DOHH2 (cell line): ENCODE data around the gene NOTCH1.

Experiments
- H3F3A ChIP-seq: fragments of 200-600 bp; sonication (generic), shearing (Covaris generic); 2 replicates; pipeline ENCODE4 v1.6.0; 2016; ENCODE audit warnings: antibody characterized with exemption, mild to moderate bottlenecking; ENCODE audit not compliant: control insufficient read depth, insufficient read depth
- H3K27ac ChIP-seq: fragments of 200-600 bp; sonication (generic); 2 replicates; pipeline ENCODE4 v1.5.1; 2014; ENCODE audit warnings: low read depth, mild to moderate bottlenecking, low read length, moderate library complexity
- H3K27me3 ChIP-seq: fragments of 200-600 bp; sonication (generic); 2 replicates; pipeline ENCODE4 v1.6.1; 2014; ENCODE audit warnings: mild to moderate bottlenecking, low read length, mixed read lengths; ENCODE audit not compliant: control insufficient read depth
- H3K36me3 ChIP-seq: fragments of 200-600 bp; sonication (generic); 2 replicates; pipeline ENCODE4 v1.6.1; 2014; ENCODE audit warnings: mild to moderate bottlenecking, low read length, moderate library complexity, mixed read lengths; ENCODE audit not compliant: control insufficient read depth
- H3K4me1 ChIP-seq: fragments of 200-600 bp; sonication (generic); 2 replicates; pipeline ENCODE4 v1.6.1; 2014; ENCODE audit warnings: mild to moderate bottlenecking, low read length, mixed read lengths; ENCODE audit not compliant: control insufficient read depth
- H3K4me2 ChIP-seq: fragments of 200-600 bp; sonication (generic); 2 replicates; pipeline ENCODE4 v1.6.0; 2014; ENCODE audit warnings: mild to moderate bottlenecking, low read length, moderate library complexity
- H3K4me3 ChIP-seq: fragments of 200-600 bp; sonication (generic); 2 replicates; pipeline ENCODE4 v1.5.1; 2014; ENCODE audit warnings: mild to moderate bottlenecking, low read length, mixed read lengths
- H3K79me2 ChIP-seq: fragments of 200-600 bp; sonication (generic); 2 replicates; pipeline ENCODE4 v1.6.1; 2014; ENCODE audit warnings: mild to moderate bottlenecking, low read length, mixed read lengths; ENCODE audit not compliant: control insufficient read depth
- H3K9me2 ChIP-seq: fragments of 200-600 bp; sonication (generic); replicated peaks from 2 replicates; pipeline ENCODE4 v1.6.1; 2014; ENCODE audit warnings: mild to moderate bottlenecking, low read length, mixed read lengths; ENCODE audit not compliant: control insufficient read depth
- H3K9me3 ChIP-seq: fragments of 200-600 bp; sonication (generic); 2 replicates; pipeline ENCODE4 v1.6.1; 2014; ENCODE audit warnings: antibody characterized with exemption, low read length, mixed read lengths; ENCODE audit not compliant: control insufficient read depth, insufficient read depth
- H4K20me1 ChIP-seq: fragments of 200-600 bp; sonication (generic); 2 replicates; pipeline ENCODE4 v1.6.0; 2014; ENCODE audit warnings: low read depth, mild to moderate bottlenecking, antibody characterized with exemption, low read length, moderate library complexity; ENCODE audit not compliant: control insufficient read depth, insufficient read depth
- EZH2phosphoT487 ChIP-seq: fragments of 200-600 bp; sonication (generic); IDR thresholded peaks from 2 replicates; pipeline ENCODE4 v1.6.1; 2017; ENCODE audit warnings: borderline replicate concordance, mild to moderate bottlenecking, antibody characterized with exemption, low read length, moderate library complexity, mixed read lengths
- TF ChIP-seq, protein P1 (sequence below): fragments of 200-600 bp; sonication (generic); IDR thresholded peaks from one replicate; pipeline ENCODE4 v1.5.1; 2014; ENCODE audit warnings: antibody characterized with exemption, mild to moderate bottlenecking, low read depth, low read length; ENCODE audit not compliant: poor library complexity, severe bottlenecking

NOTCH1 gene

DNA sequence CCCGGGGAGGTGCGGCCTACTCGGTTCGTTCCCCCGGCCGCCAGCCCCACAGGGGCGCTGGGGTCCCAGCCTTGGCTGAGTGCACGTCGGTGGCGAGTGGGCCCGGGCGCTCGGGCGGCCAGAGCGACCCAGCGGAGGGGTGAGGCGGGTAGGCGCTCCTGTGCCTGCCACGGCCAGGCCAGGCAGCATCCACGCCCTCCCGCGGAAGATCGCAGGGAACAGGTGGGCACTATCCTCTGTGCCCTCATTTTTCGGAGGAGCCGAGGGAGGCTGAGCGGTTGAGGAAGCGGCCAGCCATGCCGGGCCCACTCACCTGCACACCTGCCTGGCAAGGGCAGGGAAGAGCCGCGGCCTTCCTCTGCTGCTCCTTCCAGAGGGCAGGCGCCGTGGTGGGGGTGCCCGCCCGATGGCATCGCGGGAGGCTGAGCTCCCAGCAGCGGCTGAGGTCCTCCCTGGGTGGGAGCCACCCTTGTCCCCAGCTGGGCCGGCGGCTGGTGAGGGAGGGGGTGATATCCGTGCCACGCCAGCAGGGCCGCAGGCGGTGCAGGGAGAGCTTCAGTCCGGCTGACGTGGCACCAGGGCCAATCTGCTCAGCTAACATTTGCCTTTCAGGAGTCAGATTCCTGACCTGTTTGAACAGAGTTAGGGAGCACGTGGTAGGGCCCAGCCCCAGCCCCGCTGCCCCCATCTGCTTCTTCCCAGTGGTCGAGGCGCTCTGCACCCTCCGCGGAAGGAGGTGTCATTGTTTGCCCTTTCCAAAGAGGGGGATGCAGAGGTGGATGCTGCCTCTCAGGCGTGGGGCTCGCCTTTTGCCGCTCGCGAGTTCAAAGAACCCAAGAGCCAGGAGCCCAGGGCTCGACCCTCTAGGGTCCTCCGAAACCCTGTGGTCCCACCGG is 61.4 kb downstream of the NOTCH1 start:
- no peak overlapping the region for H3K27ac ChIP-seq
- peak overlapping the region; percentile 96 for H3K4me2 ChIP-seq
- H3K4me3 ChIP-seq: peak overlapping the region; percentile 89
- no peaks in the 10 kb centered on the region for H3K9me2 ChIP-seq
- peaks cover 15% of the 10 kb centered on the region for H3K36me3 ChIP-seq
- no peaks in the 10 kb centered on the region for H3F3A ChIP-seq
- H4K20me1 ChIP-seq: peaks cover 22% of the 10 kb centered on the region; the same call in 1 of the 2 replicates
- H3K27me3 ChIP-seq: no peaks in the 10 kb centered on the region
- H3K79me2 ChIP-seq: peaks cover 35% of the 10 kb centered on the region
- no peaks in the 10 kb centered on the region for H3K9me3 ChIP-seq
- peaks cover 20% of the 10 kb centered on the region for H3K4me1 ChIP-seq
- no peak for TF ChIP-seq EZH2phosphoT487
- TF ChIP-seq, protein P1, sequence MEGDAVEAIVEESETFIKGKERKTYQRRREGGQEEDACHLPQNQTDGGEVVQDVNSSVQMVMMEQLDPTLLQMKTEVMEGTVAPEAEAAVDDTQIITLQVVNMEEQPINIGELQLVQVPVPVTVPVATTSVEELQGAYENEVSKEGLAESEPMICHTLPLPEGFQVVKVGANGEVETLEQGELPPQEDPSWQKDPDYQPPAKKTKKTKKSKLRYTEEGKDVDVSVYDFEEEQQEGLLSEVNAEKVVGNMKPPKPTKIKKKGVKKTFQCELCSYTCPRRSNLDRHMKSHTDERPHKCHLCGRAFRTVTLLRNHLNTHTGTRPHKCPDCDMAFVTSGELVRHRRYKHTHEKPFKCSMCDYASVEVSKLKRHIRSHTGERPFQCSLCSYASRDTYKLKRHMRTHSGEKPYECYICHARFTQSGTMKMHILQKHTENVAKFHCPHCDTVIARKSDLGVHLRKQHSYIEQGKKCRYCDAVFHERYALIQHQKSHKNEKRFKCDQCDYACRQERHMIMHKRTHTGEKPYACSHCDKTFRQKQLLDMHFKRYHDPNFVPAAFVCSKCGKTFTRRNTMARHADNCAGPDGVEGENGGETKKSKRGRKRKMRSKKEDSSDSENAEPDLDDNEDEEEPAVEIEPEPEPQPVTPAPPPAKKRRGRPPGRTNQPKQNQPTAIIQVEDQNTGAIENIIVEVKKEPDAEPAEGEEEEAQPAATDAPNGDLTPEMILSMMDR: no peak

DNA sequence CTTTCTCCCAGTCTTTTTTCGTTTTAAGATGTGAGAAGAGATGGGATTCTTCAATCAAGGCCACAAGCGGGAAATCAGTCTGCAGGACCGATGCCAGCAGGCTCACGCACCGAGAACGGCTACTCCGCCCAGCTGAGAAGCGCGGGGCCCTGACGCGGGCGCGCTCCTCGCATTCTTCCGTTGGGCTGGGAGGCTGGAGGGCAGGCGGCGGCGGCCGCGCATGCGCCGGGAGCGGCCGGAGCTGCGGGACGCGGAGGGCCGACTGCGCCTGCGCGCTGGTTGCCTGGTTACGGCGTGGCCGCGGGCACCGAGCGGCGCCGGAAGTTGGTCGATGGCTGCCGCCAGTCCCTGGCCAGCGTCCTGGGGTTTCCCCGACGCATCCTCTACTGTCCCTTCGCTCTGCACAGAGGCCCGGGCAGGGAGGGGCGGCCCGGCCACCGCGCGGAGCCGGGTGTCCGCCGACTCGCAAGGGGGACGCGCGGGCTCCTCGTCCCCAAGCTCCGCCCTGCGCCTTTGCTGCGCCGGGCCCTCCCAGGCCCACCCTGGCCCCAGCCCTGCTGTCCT is 62.2 kb downstream of the NOTCH1 start:
- H3K4me1 ChIP-seq: peaks cover 20% of the 10 kb centered on the region
- no peaks in the 10 kb centered on the region for H3K9me3 ChIP-seq
- peak overlapping the region; percentile 96 for H3K4me2 ChIP-seq
- peaks cover 18% of the 10 kb centered on the region for H3K36me3 ChIP-seq
- no peaks in the 10 kb centered on the region for H3K27me3 ChIP-seq
- H3K4me3 ChIP-seq: peak overlapping the region; percentile 89
- peaks cover 42% of the 10 kb centered on the region for H3K79me2 ChIP-seq
- H3F3A ChIP-seq: no peaks in the 10 kb centered on the region
- peak overlapping the region; percentile 85 for H3K27ac ChIP-seq
- no peaks in the 10 kb centered on the region for H3K9me2 ChIP-seq
- peaks cover 22% of the 10 kb centered on the region; the same call in 1 of the 2 replicates for H4K20me1 ChIP-seq
- TF ChIP-seq, protein P1: no peak
- TF ChIP-seq EZH2phosphoT487: no peak

DNA sequence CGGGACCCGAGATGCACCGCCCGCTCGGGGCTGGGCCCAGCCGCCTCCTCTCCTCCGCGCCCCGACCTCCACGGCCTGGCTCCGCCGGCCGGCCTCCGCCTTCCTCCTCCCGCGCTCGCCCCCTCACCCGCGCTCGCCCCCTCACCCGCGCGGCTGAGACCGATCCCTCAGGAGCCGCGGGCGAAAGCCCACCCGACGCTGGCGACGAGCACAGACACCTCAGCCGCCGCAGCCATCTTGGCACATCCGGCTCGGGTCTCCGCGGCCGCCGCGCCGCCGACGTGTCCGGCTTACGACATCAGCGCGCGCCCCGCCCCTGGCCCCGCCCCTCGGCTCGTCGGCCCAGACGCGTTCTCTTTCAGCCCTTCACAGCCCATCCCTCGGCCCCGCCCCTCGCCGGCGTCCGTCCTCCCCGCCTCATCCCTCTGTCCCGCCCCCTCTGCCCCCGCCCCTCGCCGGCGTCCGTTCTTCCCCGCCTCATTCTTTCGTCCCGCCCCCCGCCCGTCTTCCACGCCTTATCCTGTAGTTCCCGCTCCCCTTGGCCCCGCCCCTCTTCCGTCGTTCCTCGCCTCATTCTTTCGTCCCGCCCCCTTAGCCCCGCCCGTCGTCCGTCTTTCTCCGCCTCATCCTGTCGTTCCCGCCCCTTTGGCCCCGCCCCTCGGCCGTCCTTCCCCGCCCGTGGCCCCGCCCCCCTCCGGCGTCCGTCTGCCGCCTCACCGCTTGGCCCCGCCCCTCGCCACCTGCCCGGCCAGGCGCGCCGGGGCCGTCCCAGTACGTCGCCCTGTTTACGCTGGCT is 62.9 kb downstream of the NOTCH1 start, which contains the start of gene SEC16A:
SEC16A (minus strand) TSS at position 248 of the 796 bp plus-strand sequence. CDS start 5,425 bp downstream, outside the sequence.
- Histone ChIP-seq H3K9me2 (no peaks in the 10 kb centered on the region), H3K36me3 (peaks cover 20% of the 10 kb centered on the region), H3K9me3 (no peaks in the 10 kb centered on the region), H3K4me2 (peak within 1 kb of the TSS; percentile 96), H3F3A (no peaks in the 10 kb centered on the region), H4K20me1 (peaks cover 23% of the 10 kb centered on the region; the same call in 1 of the 2 replicates), H3K79me2 (peaks cover 49% of the 10 kb centered on the region), H3K27ac (peak within 1 kb of the TSS; percentile 85), H3K4me1 (peaks cover 20% of the 10 kb centered on the region), H3K27me3 (no peaks in the 10 kb centered on the region), H3K4me3 (peak within 1 kb of the TSS; percentile 98)
- no peak for TF ChIP-seq EZH2phosphoT487
- TF ChIP-seq, protein P1: no peak
